Liver (tissue), 9 donors: ENCODE data around the gene LAMA5. TPM values are rescaled to one million over a fixed set of nuclear protein-coding genes. Genes with fewer than 3 reads are reported as not detected.

Source experiments
- DNase-seq: peaks from one replicate; pipeline ENCODE4 v3.0.0-alpha.2; 2017; ENCODE audit warnings: low spot score
- H3K27ac ChIP-seq, 2 donors: one replicate each; pipeline ENCODE4 v1.7.0; 2013; ENCODE audit warnings: inconsistent platforms in 2 of 2, low read length in 2 of 2, control low read depth in 1 of 2, low read depth in 1 of 2, mild to moderate bottlenecking in 1 of 2
- H3K27me3 ChIP-seq, 4 donors: one replicate each; pipeline versions ENCODE4 v1.6.1 to v1.7.0; 2013; ENCODE audit warnings: low read length in 3 of 4, inconsistent platforms in 1 of 4, mild to moderate bottlenecking in 1 of 4, moderate library complexity in 1 of 4; ENCODE audit not compliant: control insufficient read depth in 4 of 4, insufficient read depth in 4 of 4
- H3K36me3 ChIP-seq, 4 donors: one replicate each; pipeline versions ENCODE4 v1.6.1 to v1.7.0; 2013; ENCODE audit warnings: low read length in 3 of 4, mild to moderate bottlenecking in 3 of 4, low read depth in 1 of 4, moderate library complexity in 1 of 4; ENCODE audit not compliant: control insufficient read depth in 4 of 4, insufficient read depth in 3 of 4
- H3K4me1 ChIP-seq, 4 donors: one replicate each; pipeline versions ENCODE4 v1.6.1 to v1.7.0; 2013; ENCODE audit warnings: low read length in 3 of 4, mild to moderate bottlenecking in 3 of 4, moderate library complexity in 1 of 4; ENCODE audit not compliant: control insufficient read depth in 4 of 4, insufficient read depth in 4 of 4
- H3K4me3 ChIP-seq, 3 donors: one replicate each; pipeline versions ENCODE4 v1.6.1 to v1.7.0; 2013; ENCODE audit warnings: low read length in 3 of 3, control low read depth in 1 of 3, low read depth in 1 of 3, mild to moderate bottlenecking in 1 of 3
- H3K9ac ChIP-seq, 2 donors: one replicate each; pipeline ENCODE4 v1.7.0; 2013; ENCODE audit warnings: low read length in 2 of 2, mild to moderate bottlenecking in 2 of 2, moderate library complexity in 2 of 2, control low read depth in 1 of 2, low read depth in 1 of 2
- H3K9me3 ChIP-seq, 4 donors: one replicate each; pipeline versions ENCODE4 v1.6.1 to v1.7.0; 2013; ENCODE audit warnings: low read length in 3 of 4; ENCODE audit not compliant: control insufficient read depth in 4 of 4
- EGR1 ChIP-seq, 2 donors: IDR thresholded peaks; 2 replicates each; pipeline ENCODE4 v1.6.1; 2016 to 2018; ENCODE audit warnings: antibody characterized with exemption in 2 of 2, low read depth in 2 of 2
- FOXA2 ChIP-seq: IDR thresholded peaks from 2 replicates; pipeline ENCODE4 v1.6.1; 2016; ENCODE audit warnings: antibody characterized with exemption
- GABPA ChIP-seq, 2 donors: IDR thresholded peaks in 1 of 2; conservative IDR thresholded peaks in 1 of 2; 2 replicates each; pipeline ENCODE4 v1.6.1; 2016; ENCODE audit warnings: antibody characterized with exemption in 2 of 2, mild to moderate bottlenecking in 1 of 2, moderate library complexity in 1 of 2
- HNF4G ChIP-seq: IDR thresholded peaks from 2 replicates; pipeline ENCODE4 v1.6.1; 2016; ENCODE audit warnings: antibody characterized with exemption
- NR2F2 ChIP-seq: IDR thresholded peaks from 2 replicates; pipeline ENCODE4 v1.6.1; 2016; ENCODE audit warnings: antibody characterized with exemption
- RAD21 ChIP-seq, 2 donors: IDR thresholded peaks; 2 replicates each; pipeline ENCODE4 v1.6.1; 2016; ENCODE audit warnings: antibody characterized with exemption in 2 of 2, mild to moderate bottlenecking in 2 of 2
- REST ChIP-seq: IDR thresholded peaks from 2 replicates; pipeline ENCODE4 v1.6.1; 2016; ENCODE audit warnings: antibody characterized with exemption, mild to moderate bottlenecking
- SP1 ChIP-seq: IDR thresholded peaks from 2 replicates; pipeline ENCODE4 v1.6.1; 2018; ENCODE audit warnings: antibody characterized with exemption, mild to moderate bottlenecking
- YY1 ChIP-seq: IDR thresholded peaks from 2 replicates; pipeline ENCODE4 v1.6.1; 2016; ENCODE audit warnings: antibody characterized with exemption, mild to moderate bottlenecking
- WGBS: extraction: QIAGEN DNeasy Blood & Tissue Kit; methylation state at CpG from one replicate; pipeline ENCODE4 v1.1.7; 2013; 5-methylcytosine and 5-hydroxymethylcytosine counted together
- polyA plus RNA-seq, 2 donors: library from polyadenylated mRNA; stranded (reverse) in 1 of 2; unstranded in 1 of 2; fragments of 200-250 nt in 1 of 2; fragments of >200 nt in 1 of 2; fragmentation: Nextera tagmentation in 1 of 2; extraction: Ambion mirVana in 1 of 2; gene quantifications; one replicate each; pipeline versions ENCODE4 v1.2.1 to v1.2.3, GENCODE V29; 2013 to 2015
- total RNA-seq, 2 donors: library from RNA; depleted of rRNA; stranded (reverse); fragments of >200 nt; gene quantifications; one replicate each; pipeline ENCODE4 v1.2.3, GENCODE V29; 2014
- TF ChIP-seq, protein P1 (sequence below): IDR thresholded peaks from 2 replicates; pipeline ENCODE4 v1.6.1; 2016; ENCODE audit warnings: antibody characterized with exemption
- TF ChIP-seq, protein P2 (sequence below): IDR thresholded peaks from 2 replicates; pipeline ENCODE4 v1.6.1; 2016; ENCODE audit warnings: antibody characterized with exemption
- donor health status: healthy.
- donor health status: healthy.
- donor health status: healthy.
- donor health status: healthy.
- donor health status: healthy.

LAMA5 gene
- total and polyA plus RNA-seq, 4 donors: 3.6 to 40.2 (median 13.7) TPM

DNA sequence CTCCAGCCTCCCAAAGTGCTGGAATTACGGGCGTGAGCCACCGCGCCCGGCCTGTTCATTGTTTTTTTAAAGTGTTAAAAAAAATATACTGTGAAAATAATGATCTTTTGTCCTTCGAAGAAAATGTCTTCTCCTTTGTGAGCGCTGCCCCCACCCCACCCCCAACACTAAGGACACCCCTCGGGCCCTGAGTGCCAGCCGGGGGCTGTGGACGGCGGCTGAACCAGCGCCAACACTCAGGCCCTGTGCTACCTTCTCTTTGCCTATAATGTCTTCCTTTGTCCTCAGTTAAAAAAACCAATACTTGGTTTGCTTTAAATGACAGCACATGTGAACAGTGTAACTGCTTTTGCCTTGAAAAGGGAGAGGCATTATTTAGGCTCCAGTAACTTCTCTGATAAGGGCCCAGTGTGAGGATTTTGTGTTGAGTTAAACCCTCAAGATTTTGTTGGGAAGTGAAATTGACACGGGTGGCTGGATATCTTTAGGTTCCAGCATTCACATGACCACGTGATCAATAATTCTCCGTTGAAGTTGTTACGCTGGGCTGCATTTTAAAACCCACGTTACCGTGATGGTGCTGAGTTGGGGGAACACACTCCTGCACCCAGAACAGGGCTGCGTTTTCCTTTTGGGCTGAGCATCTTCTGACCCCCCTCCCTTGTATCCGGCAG is 73.9 kb downstream of the LAMA5 start:
- DNase-seq: no peak
- Histone ChIP-seq H3K9me3 (no peaks in the 10 kb centered on the region), H3K4me1 (peaks cover 6 to 18% (median 15%) of the 10 kb centered on the region in 4 donors), H3K27me3 (no peaks in the 10 kb centered on the region), H3K4me3 (no peak overlapping the region), H3K9ac (no peak overlapping the region), H3K27ac (no peak overlapping the region), H3K36me3 (peaks cover 10 to 49% (median 29%) of the 10 kb centered on the region in 4 donors)
- WGBS: 94% methylated on average over 20 of the region's 20 CpGs
- TF ChIP-seq FOXA2: no peak
- TF ChIP-seq EGR1 (IDR thresholded peaks at IDR 0.05; ENCODE audit: low read depth in 2 of 2): no peak

- Histone ChIP-seq H3K4me1 (peaks cover 2 to 7% (median 5%) of the 10 kb centered on the region in 4 donors), H3K4me3 (no peak overlapping the region), H3K9me3 (no peaks in the 10 kb centered on the region), H3K9ac (no peak overlapping the region), H3K36me3 (peaks cover 10 to 50% (median 31%) of the 10 kb centered on the region in 4 donors), H3K27me3 (no peaks in the 10 kb centered on the region), H3K27ac (no peak overlapping the region)
- DNase-seq: no peak
- 87% methylated on average over 11 of the region's 11 CpGs for WGBS
- TF ChIP-seq HNF4G: no peak
- no peak for TF ChIP-seq YY1
- TF ChIP-seq, protein P1, sequence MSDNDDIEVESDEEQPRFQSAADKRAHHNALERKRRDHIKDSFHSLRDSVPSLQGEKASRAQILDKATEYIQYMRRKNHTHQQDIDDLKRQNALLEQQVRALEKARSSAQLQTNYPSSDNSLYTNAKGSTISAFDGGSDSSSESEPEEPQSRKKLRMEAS: no peak
- TF ChIP-seq REST: no peak
- TF ChIP-seq, protein P2, sequence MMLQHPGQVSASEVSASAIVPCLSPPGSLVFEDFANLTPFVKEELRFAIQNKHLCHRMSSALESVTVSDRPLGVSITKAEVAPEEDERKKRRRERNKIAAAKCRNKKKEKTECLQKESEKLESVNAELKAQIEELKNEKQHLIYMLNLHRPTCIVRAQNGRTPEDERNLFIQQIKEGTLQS: no peak
Observed at GRCh38 chr20:62292108-62292507, 75.0 kb downstream of the LAMA5 start.

DNA sequence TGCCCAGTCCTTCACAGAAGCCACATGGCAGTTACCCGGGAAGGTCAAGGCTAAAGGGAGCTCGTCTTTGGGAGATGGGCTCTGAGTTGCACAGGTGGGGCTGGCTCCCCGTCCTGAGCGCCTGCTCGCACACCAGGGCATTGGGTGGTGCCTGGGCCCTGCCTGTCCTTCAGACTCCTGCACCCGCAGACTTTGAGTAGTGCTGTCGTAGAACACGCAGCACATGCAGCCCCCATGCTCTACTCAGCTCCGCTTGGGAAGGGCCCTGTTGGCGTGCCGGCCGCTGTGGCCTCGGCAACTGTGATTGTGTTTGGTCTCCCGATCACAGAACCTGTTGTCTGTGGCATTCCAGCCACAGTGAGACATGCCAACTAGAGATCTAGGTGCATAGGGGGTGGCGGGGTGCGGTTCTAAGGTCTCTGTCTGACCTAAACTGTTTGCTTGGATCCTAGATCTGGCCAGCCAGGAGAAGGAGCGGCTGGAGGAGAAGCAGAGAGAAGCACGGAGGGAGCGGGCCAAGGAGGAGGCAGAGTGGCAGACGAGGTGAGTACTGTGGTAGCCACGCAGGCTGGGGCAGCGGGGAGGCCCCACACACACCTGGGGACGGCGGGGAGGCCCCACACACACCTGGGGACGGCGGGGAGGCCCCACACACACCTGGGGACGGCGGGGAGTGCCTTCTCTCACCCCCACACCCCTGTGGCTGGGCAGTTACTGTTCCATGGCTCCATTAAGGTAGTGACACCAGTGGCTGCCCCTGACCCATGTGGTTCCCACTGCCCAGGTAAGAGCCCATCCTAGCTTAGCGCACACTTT is 75.7 kb downstream of the LAMA5 start:
- Histone ChIP-seq H3K4me3 (no peak overlapping the region), H3K9ac (no peak overlapping the region), H3K27me3 (no peaks in the 10 kb centered on the region), H3K36me3 (peaks cover 13 to 50% (median 33%) of the 10 kb centered on the region in 4 donors), H3K27ac (no peak overlapping the region), H3K9me3 (no peaks in the 10 kb centered on the region), H3K4me1 (peaks cover 0 to 3% (median 0%) of the 10 kb centered on the region in 4 donors)
- no peak for TF ChIP-seq YY1
- no peak for TF ChIP-seq GABPA (IDR thresholded peaks at IDR 0.05 in 1 of 2, conservative IDR thresholded peaks at IDR 0.05 in 1 of 2)
- TF ChIP-seq EGR1 (IDR thresholded peaks at IDR 0.05; ENCODE audit: low read depth in 2 of 2): no peak
- TF ChIP-seq RAD21 (IDR thresholded peaks at IDR 0.05): no peak
- TF ChIP-seq HNF4G: no peak
- no peak for TF ChIP-seq NR2F2
- no peak for TF ChIP-seq SP1
- no peak for TF ChIP-seq FOXA2
- TF ChIP-seq, protein P1: no peak
- 98% methylated on average over 29 of the region's 29 CpGs for WGBS
- no peak for DNase-seq
